ENCODE measurements around the gene PHKB.
A peak's percentile ranks its signal among the peaks of the same experiment; 100 is the strongest.

Gene PHKB

DNA sequence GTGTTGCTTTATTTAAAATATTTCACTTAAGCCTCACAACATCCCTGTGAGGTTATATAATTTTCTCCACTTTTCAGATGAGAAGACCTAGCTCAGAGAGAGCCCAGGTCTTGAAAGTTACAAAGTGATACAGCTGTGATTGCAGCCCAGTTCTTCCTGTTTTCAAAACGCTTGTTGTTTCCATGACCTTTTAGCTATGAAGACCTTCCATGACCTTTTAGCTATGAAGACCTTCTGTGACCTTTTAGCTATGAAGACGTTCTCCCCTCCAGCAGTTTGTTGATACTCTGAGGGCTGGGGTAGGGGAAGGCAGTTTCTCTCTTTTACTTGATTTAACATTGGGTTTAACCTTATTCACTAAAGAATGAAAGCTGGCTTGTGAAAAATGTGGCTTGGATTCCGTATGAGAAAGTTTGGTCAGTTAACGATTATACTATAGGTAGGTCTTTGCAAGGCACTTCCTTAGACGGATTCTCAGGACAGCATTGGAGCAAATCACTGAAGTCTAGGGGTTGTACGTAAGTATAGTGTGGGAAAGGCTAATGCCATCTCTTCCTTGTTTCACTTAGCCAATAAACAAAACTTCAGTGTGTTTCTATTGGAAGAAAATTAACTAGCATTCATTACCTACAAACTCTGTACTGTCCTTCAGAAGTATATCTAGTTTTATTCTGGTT is 20.7 kb downstream of the PHKB start:
- H3K27me3 Mint-ChIP-seq = no peaks in the 10 kb centered on the region
- H3K4me1 Mint-ChIP-seq = peaks cover 37% of the 10 kb centered on the region
- peak overlapping the region in 1 of 2 donors; percentile 45 for H3K4me3 Mint-ChIP-seq
- peak overlapping the region in 1 of 2 donors; percentile 54 for H3K27ac Mint-ChIP-seq
- DNase-seq (no peak), ATAC-seq (no peak)
- H3K9me3 Mint-ChIP-seq = no peaks in the 10 kb centered on the region

DNA sequence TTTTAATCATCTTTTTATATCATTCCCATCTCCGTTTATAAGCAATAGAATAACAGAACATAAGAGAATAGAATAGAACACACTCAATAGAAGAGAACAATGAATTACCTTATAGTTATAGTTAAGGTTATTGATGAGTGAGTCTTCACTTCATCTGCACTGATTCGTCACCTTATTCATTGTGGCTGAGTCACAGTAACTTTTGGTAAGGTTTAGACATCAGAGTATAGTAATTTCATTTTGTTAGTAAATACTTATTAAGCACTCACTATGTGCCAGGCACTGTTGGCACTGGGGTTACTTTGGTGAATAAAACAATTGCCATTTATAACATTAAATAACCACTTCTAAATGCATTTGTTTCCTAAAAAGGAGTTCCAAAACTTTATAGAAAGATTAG is 22.5 kb downstream of the PHKB start:
- H3K9me3 Mint-ChIP-seq = peaks cover 10 to 12% of the 10 kb centered on the region in 2 donors
- DNase-seq (no peak), ATAC-seq (no peak)
- peak overlapping the region in 1 of 2 donors; percentile 54 for H3K27ac Mint-ChIP-seq
- no peak overlapping the region for H3K4me3 Mint-ChIP-seq
- H3K27me3 Mint-ChIP-seq = no peaks in the 10 kb centered on the region
- H3K4me1 Mint-ChIP-seq = peaks cover 34% of the 10 kb centered on the region

DNA sequence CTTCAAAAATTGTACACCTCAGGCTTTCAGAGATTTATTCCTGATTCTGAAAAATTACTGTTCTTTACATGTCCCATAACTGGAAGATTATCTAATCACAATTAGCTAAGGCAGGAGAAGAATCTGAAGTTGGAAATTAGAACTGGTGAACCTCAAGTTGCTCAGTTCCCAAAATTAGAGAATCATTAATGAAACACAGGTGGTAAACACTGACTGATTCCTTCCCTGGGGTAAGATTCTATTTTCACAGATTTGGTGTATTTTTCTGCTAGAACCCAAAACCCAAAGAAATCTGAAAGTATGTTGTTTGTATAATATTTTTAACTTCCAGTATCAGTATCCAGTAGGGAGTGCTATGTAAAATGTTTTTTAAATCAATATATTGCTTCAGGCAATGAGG is 25.7 kb downstream of the PHKB start:
- H3K9me3 Mint-ChIP-seq = peaks cover 20 to 26% of the 10 kb centered on the region in 2 donors
- no peak overlapping the region for H3K4me3 Mint-ChIP-seq
- DNase-seq (no peak), ATAC-seq (no peak)
- H3K27me3 Mint-ChIP-seq = no peaks in the 10 kb centered on the region
- peaks cover 18% of the 10 kb centered on the region for H3K4me1 Mint-ChIP-seq
- no peak overlapping the region for H3K27ac Mint-ChIP-seq

DNA sequence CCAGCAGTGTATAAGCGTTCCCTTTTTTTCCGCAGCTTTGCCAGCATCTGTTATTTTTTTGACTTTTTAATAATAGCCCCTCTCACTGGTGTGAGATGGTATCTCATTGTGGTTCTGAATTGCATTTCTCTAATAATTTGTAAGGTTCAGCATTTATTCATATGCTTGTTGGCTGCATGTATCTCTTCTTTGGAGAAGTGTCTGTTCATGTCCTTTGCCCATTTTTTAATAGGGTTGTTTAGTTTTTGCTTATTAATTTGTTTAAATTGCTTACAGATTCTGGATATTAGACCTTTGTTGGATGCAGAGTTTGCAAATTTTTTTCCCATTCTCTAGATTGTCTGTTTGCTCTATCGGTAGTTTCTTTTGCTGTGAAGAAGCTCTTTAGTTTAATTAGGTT is 26.9 kb downstream of the PHKB start:
- Mint-ChIP-seq H3K27me3 (no peaks in the 10 kb centered on the region), H3K4me3 (no peak overlapping the region), H3K9me3 (peaks cover 20 to 29% of the 10 kb centered on the region in 2 donors), H3K4me1 (peaks cover 27% of the 10 kb centered on the region), H3K27ac (no peak overlapping the region)
- no peak for DNase-seq
- ATAC-seq = no peak

DNA sequence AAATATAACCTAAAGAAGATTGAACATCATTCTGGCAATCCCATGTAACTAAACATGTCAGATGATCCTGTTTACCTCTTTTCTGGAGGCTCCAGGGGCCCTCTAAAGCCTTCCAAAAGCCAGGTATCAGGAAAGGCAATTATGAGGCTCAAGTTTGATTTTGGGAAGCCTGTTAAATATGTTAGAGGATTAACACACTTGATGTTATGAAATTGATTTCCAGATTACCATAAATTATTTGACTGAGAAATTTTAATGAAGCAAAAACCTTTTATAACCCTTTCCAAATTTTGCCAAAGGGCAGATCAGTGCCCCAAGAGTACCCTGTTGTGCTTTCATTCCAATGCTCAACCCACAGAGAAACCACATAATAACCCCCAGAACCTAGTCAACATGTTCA is 29.3 kb downstream of the PHKB start:
- Mint-ChIP-seq H3K4me1 (peaks cover 33% of the 10 kb centered on the region), H3K27ac (no peak overlapping the region), H3K4me3 (no peak overlapping the region), H3K9me3 (peaks cover 20 to 30% of the 10 kb centered on the region in 2 donors), H3K27me3 (no peaks in the 10 kb centered on the region)
- ATAC-seq = no peak
- no peak for DNase-seq

DNA sequence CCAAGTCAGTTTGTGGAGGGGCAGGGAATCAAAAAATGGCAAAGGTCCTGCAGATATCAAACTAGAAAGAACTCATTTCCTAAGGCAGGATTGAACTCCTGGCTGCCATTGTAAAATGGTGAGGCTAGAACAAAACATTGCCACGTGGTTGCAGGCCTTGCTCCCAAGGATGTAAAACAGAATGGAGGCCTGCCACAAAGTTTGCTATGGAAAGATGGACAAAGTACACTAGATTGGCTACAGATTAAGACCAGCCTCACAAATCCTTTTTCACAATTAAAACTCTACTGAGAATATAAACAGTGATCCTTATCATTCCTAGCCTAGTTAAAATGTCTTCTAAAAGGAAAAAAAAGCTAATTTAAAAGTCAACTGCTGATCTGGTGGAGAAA is 30.9 kb downstream of the PHKB start:
- H3K4me3 Mint-ChIP-seq = no peak overlapping the region
- H3K4me1 Mint-ChIP-seq = peaks cover 33% of the 10 kb centered on the region
- no peak for DNase-seq

DNA sequence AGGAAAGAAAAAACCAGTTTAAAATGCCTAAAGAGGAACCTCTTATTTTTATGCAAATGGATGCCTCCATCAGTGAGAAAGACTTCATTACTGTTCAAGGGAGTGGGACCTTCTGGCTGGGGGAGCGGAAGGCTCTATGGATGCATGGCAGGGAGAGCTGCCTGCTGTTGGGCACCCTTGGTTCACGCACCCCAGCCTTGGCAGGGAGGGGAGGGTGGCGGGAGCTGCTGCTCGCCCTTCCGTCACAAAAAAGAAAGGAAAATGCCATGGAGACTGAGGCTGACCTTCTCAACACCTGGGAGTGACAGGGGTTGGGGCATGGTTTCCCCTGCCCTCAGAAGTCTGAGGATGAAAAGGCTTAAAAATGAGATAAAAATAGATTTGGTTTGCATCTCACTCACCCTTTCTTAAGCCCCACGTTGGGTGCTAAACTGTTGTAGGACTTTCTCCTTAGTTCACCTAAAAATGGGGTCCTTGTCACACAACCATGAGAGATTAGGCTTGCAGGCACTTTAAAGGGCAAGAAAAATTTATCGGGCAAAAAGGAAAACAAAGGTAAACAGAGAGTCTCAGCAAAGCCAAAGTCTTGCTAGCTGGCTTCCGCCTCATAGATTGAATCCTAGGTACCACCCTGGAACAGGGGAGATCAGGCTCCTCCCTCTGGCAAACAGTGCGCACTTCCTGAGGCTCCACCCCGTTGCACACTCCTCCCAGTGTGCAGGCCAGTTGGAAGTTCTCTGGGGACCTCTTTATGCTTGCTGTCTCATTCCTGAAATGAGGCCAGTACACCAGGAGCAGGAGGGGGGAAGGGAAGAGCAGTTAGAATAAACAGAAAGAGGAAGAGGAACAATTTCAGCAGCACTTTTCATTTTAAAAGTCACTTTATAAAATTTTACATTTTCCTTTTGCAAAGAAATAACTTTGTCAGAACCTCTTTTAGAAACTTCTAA is 31.6 kb downstream of the PHKB start:
- H3K27ac Mint-ChIP-seq = peak overlapping the region; percentile 86 to 95
- ATAC-seq (no peak), DNase-seq (no peak)
- H3K4me1 Mint-ChIP-seq = peaks cover 33% of the 10 kb centered on the region
- H3K9me3 Mint-ChIP-seq = peaks cover 19 to 27% of the 10 kb centered on the region in 2 donors
- peak overlapping the region; percentile 32 to 86 for H3K4me3 Mint-ChIP-seq
- no peaks in the 10 kb centered on the region for H3K27me3 Mint-ChIP-seq

More for the DNA sequence above, 30.9 kb downstream of the PHKB start:
- Mint-ChIP-seq H3K9me3 (peaks cover 20 to 30% of the 10 kb centered on the region in 2 donors), H3K27me3 (no peaks in the 10 kb centered on the region), H3K27ac (no peak overlapping the region)
- no peak for ATAC-seq

DNA sequence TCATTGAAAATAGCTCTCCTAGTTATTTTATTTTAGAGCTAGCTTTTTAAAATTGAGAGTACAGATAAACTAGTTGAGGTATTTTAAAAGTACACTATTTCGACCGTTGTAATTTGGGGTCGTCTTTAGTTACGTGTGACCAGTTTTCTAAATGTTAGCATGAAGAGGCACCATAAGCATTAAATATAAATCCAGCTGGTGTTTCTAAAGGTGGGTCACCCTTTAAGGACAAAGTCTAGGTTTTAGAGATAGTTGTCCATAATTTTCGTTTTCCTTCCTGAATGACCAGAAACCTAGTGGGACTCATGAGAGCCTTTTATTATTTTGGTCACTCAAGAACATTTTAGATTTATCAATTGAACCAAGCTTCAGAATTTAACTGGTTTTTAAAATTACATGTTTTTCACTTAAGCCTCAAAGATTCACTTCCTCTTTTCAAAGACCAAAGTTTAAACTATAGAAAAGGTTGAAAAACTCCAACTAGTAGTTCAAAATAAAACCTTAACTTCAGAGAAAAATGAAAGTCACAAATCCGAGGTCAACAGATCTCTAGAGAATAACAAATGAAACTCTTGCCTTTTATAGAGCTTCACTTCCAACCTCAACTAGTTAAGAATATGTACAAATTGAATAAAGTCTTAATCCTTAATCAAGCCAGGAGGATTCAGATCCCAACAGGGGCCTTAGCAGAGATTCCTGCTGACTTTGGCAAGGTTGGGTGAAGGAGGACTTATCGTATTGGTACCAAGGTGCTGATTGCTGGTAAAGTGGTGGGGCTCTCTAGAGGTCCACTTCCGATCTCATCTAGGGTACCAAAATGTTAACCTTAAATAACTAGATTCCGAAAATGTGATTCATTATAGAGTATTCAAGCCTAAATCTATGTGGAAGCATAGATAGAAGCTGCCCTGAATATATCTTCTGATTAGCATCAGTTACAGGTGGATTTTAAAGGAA is 32.5 kb downstream of the PHKB start:
- Mint-ChIP-seq H3K4me3 (no peak overlapping the region), H3K4me1 (peaks cover 33% of the 10 kb centered on the region), H3K9me3 (peaks cover 9 to 18% of the 10 kb centered on the region in 2 donors), H3K27me3 (no peaks in the 10 kb centered on the region), H3K27ac (no peak overlapping the region)
- DNase-seq (no peak), ATAC-seq (no peak)

DNA sequence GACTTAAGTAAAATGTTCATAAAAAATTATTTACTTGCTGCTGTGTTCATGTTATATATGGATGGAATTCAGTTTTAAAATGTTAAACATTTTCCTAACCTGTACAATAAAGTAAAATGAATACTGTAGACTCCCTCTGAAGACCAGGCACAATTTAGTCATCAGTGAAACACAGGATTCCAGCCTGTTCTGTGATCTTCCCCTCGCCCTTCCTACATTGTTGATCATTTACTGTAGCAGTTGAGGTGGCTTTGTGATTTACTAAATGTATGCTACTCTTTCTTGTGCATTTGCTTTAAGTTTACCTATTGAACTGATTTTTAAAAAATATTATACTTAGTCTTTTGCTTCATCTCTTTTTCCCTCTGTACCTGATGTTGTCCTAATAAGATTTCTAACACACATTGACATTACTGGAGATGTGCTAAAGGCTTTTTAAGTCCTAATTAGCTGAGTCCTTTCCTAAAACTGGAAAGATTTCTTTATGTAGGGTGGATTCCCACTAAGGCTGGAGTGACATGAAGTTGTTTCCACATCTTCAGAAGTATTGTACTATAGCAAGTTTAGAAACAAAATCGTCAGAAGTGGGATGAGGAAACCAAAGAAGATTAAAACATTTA is 38.1 kb downstream of the PHKB start:
- peaks cover 5% of the 10 kb centered on the region for H3K4me1 Mint-ChIP-seq
- no peak overlapping the region for H3K27ac Mint-ChIP-seq
- DNase-seq = no peak
- H3K9me3 Mint-ChIP-seq = no peaks in the 10 kb centered on the region
- ATAC-seq = no peak
- no peaks in the 10 kb centered on the region for H3K27me3 Mint-ChIP-seq
- no peak overlapping the region for H3K4me3 Mint-ChIP-seq

DNA sequence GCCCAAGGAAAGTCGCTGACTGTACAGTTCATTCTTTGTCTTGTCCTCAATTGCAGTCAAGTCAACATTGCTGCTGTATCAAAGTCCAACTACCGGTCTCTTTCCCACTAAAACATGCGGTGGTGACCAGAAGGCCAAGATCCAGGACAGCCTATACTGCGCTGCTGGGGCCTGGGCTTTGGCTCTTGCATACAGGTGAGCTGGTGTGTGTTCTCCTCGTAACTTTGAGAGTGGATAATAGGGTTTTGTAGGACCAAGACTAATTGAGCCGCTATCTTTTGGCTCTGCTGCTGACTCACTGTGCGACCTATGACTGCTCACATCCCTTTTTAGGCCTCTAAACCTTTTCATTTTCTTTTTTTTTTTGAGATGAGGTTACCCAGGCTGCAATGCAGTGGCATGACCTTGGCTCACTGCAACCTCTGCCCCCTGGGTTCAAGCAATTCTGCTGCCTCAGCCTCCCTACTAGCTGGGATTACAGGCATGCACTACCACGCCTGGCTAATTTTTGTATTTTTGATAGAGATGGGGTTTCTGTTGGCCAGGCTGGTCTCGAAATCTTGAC is 38.7 kb downstream of the PHKB start:
- Mint-ChIP-seq H3K9me3 (no peaks in the 10 kb centered on the region), H3K4me1 (no peaks in the 10 kb centered on the region), H3K4me3 (no peak overlapping the region), H3K27me3 (no peaks in the 10 kb centered on the region), H3K27ac (peak overlapping the region; percentile 27 to 76)
- DNase-seq (no peak), ATAC-seq (no peak)

DNA sequence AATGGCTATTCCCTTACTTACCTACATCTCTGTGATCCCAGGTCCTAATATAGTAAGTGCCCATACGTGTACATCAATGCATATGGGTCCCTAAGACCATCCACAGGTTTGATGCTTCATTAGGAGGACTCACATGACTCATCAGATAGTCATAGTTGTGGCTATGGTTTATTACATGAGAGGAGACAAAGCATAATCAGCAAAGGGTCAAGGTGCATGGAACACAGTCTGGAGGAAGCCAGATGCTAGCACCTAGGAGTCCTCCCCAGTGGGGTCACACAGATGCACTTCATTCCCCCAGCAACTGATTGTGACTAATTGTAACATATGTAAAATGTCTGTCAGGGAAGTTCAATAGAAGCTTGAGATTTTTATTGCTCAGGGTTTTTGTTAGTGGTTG is 42.8 kb downstream of the PHKB start:
- Mint-ChIP-seq H3K4me3 (no peak overlapping the region), H3K4me1 (no peaks in the 10 kb centered on the region), H3K27me3 (no peaks in the 10 kb centered on the region), H3K9me3 (no peaks in the 10 kb centered on the region), H3K27ac (no peak overlapping the region)
- DNase-seq = no peak
- no peak for ATAC-seq

DNA sequence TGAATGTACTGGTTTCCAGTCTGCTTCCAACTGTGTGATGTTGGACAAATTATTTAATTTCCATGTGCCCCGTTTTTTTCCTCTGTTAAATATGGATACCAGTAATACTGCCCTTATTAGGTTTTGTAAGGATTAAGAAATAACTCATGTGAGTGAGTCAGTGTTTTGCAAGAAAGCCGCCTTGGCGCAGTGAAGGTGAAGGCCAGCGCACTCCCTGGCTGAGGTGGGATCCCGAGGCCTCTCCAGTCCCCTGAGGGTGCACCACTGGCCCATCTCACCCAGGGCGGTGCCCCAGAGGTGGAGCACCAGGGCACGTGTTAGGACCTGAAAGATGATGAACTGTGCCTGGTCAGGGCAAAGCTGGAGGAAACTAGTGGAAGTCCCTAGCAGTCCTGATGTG is 43.5 kb downstream of the PHKB start:
- H3K27me3 Mint-ChIP-seq = no peaks in the 10 kb centered on the region
- no peak for DNase-seq
- H3K4me3 Mint-ChIP-seq = no peak overlapping the region
- no peak for ATAC-seq
- H3K4me1 Mint-ChIP-seq = no peaks in the 10 kb centered on the region
- no peaks in the 10 kb centered on the region for H3K9me3 Mint-ChIP-seq
- no peak overlapping the region for H3K27ac Mint-ChIP-seq

DNA sequence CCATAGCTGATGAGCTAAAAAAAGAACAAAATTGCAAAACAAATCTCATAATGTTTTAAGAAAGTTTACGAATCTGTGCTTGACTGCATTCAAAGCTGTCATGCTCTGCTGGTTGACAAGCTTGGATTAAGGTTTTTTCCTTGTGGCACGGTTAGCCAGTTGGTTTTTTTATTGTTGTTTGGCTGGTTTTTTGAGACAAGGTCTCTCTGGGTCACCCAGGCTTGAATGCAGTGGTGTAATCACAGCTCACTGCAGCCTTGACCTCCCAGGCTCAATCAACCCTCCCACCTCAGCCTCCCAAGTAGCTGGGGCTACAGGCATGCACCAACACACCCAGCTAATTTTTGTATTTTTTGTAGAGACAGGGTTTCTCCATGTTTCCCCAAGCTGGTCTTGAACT is 45.7 kb downstream of the PHKB start:
- Mint-ChIP-seq H3K9me3 (no peaks in the 10 kb centered on the region), H3K4me1 (no peaks in the 10 kb centered on the region), H3K4me3 (no peak overlapping the region), H3K27me3 (no peaks in the 10 kb centered on the region), H3K27ac (no peak overlapping the region)
- DNase-seq (no peak), ATAC-seq (no peak)

DNA sequence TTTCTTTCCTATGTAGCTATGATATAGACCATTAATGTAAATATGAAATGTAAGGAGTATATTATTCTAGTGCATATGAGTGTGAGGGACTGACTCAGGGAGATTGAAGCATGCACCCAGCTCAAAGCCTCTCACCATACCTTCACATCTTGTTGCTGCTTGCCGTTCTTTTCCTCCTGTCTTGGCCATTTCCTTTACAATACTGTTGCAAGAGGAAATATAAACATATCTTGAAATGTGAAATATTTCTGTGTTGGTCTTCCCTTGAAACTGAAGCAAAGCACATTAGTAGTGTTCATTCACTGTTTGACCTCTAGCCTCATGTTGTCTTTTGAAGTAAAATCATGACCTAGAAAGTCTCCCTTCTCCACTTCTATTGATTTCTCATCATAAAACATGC is 46.6 kb downstream of the PHKB start:
- no peaks in the 10 kb centered on the region for H3K27me3 Mint-ChIP-seq
- ATAC-seq (no peak), DNase-seq (no peak)
- no peaks in the 10 kb centered on the region for H3K4me1 Mint-ChIP-seq
- no peak overlapping the region for H3K27ac Mint-ChIP-seq
- no peak overlapping the region for H3K4me3 Mint-ChIP-seq
- no peaks in the 10 kb centered on the region for H3K9me3 Mint-ChIP-seq

DNA sequence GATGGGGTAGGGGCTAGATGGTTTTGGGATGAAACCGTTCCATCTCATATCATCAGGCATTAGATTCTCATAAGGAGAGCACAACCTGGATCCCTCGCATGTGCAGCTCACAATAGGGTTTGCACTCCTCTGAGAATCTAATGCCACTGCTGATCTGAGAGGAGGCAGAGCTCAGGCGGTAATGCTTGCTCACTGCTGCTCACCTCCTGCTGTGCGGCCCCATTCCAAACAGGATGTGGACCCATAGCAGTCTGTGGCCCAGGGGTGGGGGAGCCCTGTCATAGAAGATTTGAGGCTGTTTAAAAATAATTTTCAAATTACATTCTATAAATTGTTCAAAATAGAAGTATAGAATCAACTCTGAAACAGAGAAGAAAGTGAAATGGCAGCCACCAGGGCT is 50.8 kb downstream of the PHKB start:
- no peak for DNase-seq
- Mint-ChIP-seq H3K9me3 (no peaks in the 10 kb centered on the region), H3K27ac (no peak overlapping the region), H3K27me3 (no peaks in the 10 kb centered on the region), H3K4me3 (no peak overlapping the region), H3K4me1 (no peaks in the 10 kb centered on the region)
- ATAC-seq = no peak
